OCI-LY7 (cell line): ENCODE measurements around the gene EPAS1. TPM values are rescaled to one million over a fixed set of nuclear protein-coding genes. Genes with fewer than 3 reads are reported as not detected.

Source experiments
- BruUV-seq: library from RNA; stranded (reverse); fragments of 400-500 nt; replicated peaks from 2 replicates; lab custom pipeline; 2021; lab: Mats Ljungman, UMichigan
- CTCF ChIA-PET: fragments of 300-600 bp; sonication (Branson Sonifier 250); formaldehyde crosslinking; loops from one replicate; lab custom pipeline; 2022; ENCODE audit warnings: antibody characterized with exemption; ENCODE audit not compliant: unreplicated experiment; lab: Charles Lee
- POLR2A ChIA-PET: fragments of 300-600 bp; sonication (Branson Sonifier 250); formaldehyde crosslinking; loops from one replicate; lab custom pipeline; 2022; ENCODE audit warnings: antibody characterized with exemption; lab: Charles Lee
- DNase-seq: peaks from one replicate; pipeline ENCODE4 v3.0.0-alpha.2; 2015; ENCODE audit warnings: low spot score
- H2AFZ ChIP-seq: fragments of 200-600 bp; sonication (generic), shearing (Covaris generic); 2 replicates; pipeline ENCODE4 v1.6.1; 2014; ENCODE audit warnings: mild to moderate bottlenecking, antibody characterized with exemption, low read length, moderate library complexity
- H3K27ac ChIP-seq: fragments of 200-600 bp; sonication (generic); 2 replicates; pipeline ENCODE4 v1.5.1; 2014; ENCODE audit warnings: mixed run types, low read depth, mild to moderate bottlenecking, moderate library complexity, low read length, inconsistent platforms; ENCODE audit not compliant: poor library complexity, severe bottlenecking
- H3K36me3 ChIP-seq: fragments of 200-600 bp; sonication (generic); 2 replicates; pipeline ENCODE4 v1.6.1; 2014; ENCODE audit warnings: mild to moderate bottlenecking, antibody characterized with exemption, low read length, moderate library complexity, mixed read lengths; ENCODE audit not compliant: insufficient read depth
- H3K4me1 ChIP-seq: fragments of 200-600 bp; sonication (generic); 2 replicates; pipeline ENCODE4 v1.5.1; 2014; ENCODE audit warnings: mild to moderate bottlenecking, low read length; ENCODE audit not compliant: insufficient read depth, poor library complexity, severe bottlenecking
- H3K4me2 ChIP-seq: fragments of 200-600 bp; sonication (generic); 2 replicates; pipeline ENCODE4 v1.6.1; 2014; ENCODE audit warnings: mild to moderate bottlenecking, low read length
- H3K4me3 ChIP-seq: fragments of 200-600 bp; sonication (generic); 2 replicates; pipeline ENCODE4 v1.5.1; 2014; ENCODE audit warnings: mild to moderate bottlenecking, low read depth, low read length; ENCODE audit not compliant: poor library complexity, severe bottlenecking
- H3K79me2 ChIP-seq: fragments of 200-600 bp; sonication (generic); 2 replicates; pipeline ENCODE4 v1.6.1; 2016; ENCODE audit warnings: low read depth, mild to moderate bottlenecking, low read length, moderate library complexity, mixed read lengths; ENCODE audit not compliant: insufficient read depth
- H3K9me2 ChIP-seq: fragments of 200-600 bp; sonication (generic); 2 replicates; pipeline ENCODE4 v1.6.1; 2016; ENCODE audit warnings: mild to moderate bottlenecking, low read length, mixed read lengths; ENCODE audit not compliant: insufficient read depth
- H3K9me3 ChIP-seq: fragments of 200-600 bp; sonication (generic); 2 replicates; pipeline ENCODE4 v1.6.1; 2014; ENCODE audit warnings: mild to moderate bottlenecking, mixed run types, low read length, mixed read lengths
- H4K20me1 ChIP-seq: fragments of 200-600 bp; sonication (generic); 2 replicates; pipeline ENCODE4 v1.6.1; 2014; ENCODE audit warnings: mild to moderate bottlenecking, antibody characterized with exemption, low read length, moderate library complexity, mixed read lengths; ENCODE audit not compliant: insufficient read depth
- CTCF ChIP-seq: fragments of 200-600 bp; sonication (generic); conservative IDR thresholded peaks from 2 replicates; pipeline ENCODE4 v1.5.1; 2014; ENCODE audit warnings: mild to moderate bottlenecking, antibody characterized with exemption, low read length, moderate library complexity, mixed read lengths
- EZH2phosphoT487 ChIP-seq: fragments of 200-600 bp; sonication (generic); IDR thresholded peaks from 2 replicates; pipeline ENCODE4 v1.6.1; 2018; ENCODE audit warnings: low read depth, borderline replicate concordance, mild to moderate bottlenecking, mixed run types, antibody characterized with exemption, low read length, moderate library complexity, mixed read lengths
- intact Hi-C: fragments of 100-400 bp; cut with micrococcal nuclease; formaldehyde crosslinking; loops from one replicate; pipeline ENCODE4 v1.10.0; 2022; ENCODE audit not compliant: unreplicated experiment
- total RNA-seq, 2 experiments: library from RNA; depleted of rRNA in 1 of 2; stranded (reverse); fragments of >200 nt in 1 of 2; shearing (Covaris generic) in 1 of 2; gene quantifications; 2 replicates each; pipeline ENCODE4 v1.2.3, GENCODE V29; 2014 to 2022

The EPAS1 gene
- total RNA-seq, 2 experiments from 2014 or later: 0.74 TPM; not detected in 1

GRCh38 chr2:46275995-46276394 is 21.2 kb upstream of the EPAS1 start:
- ChIA-PET CTCF (no interaction called here), POLR2A (interaction anchor here (0.6 to 0.7 kb wide), 3 partner anchors 60 to 1483 kb away, joined by 4 read pairs; no protein-coding TSS in a partner anchor)
- Histone ChIP-seq H3K27ac (no peak overlapping the region), H3K79me2 (no peaks in the 10 kb centered on the region), H2AFZ (no peak overlapping the region), H4K20me1 (no peaks in the 10 kb centered on the region), H3K4me1 (no peaks in the 10 kb centered on the region), H3K4me3 (no peak overlapping the region), H3K9me2 (no peaks in the 10 kb centered on the region), H3K4me2 (no peak overlapping the region), H3K9me3 (no peaks in the 10 kb centered on the region), H3K36me3 (no peaks in the 10 kb centered on the region)
- TF ChIP-seq CTCF (no peak), EZH2phosphoT487 (no peak)
- intact Hi-C loops: no loop called here
- no TSS peak for BruUV-seq
- no peak for DNase-seq

DNA sequence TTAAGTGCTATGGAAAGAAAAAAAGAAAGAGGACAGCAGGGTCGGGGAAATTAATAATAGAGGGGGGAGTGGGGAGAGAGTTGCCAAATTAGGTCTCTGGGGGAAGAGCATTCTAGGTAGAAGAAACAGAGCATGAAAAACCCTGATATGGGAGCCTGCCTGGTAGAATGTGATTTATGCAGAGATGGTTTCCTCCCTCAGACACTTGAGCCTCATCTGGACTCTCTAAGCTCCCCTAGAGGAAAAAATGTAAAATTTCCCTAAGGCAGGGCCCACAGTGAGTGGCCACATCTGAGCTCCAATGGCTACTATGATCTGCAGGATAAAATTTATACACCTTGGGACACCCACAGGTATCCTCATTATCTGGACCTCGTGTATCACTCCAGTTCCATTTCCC is 20.6 kb upstream of the EPAS1 start:
- H2AFZ ChIP-seq: no peak overlapping the region
- no peak overlapping the region for H3K4me2 ChIP-seq
- TF ChIP-seq CTCF: no peak
- TF ChIP-seq EZH2phosphoT487: no peak
- H3K36me3 ChIP-seq: no peaks in the 10 kb centered on the region
- ChIA-PET POLR2A (interaction anchor here (0.6 to 0.7 kb wide), 2 partner anchors 59 to 1482 kb away, joined by 4 read pairs; no protein-coding TSS in a partner anchor), CTCF (no interaction called here)
- no peaks in the 10 kb centered on the region for H3K4me1 ChIP-seq
- no TSS peak for BruUV-seq
- no peaks in the 10 kb centered on the region for H3K79me2 ChIP-seq
- no peaks in the 10 kb centered on the region for H3K9me3 ChIP-seq
- no peaks in the 10 kb centered on the region for H3K9me2 ChIP-seq
- no peak overlapping the region for H3K4me3 ChIP-seq
- intact Hi-C loops: no loop called here
- no peak for DNase-seq
- H4K20me1 ChIP-seq: no peaks in the 10 kb centered on the region
- H3K27ac ChIP-seq: no peak overlapping the region

- TF ChIP-seq EZH2phosphoT487 (no peak), CTCF (no peak)
- BruUV-seq: no TSS peak
- CTCF ChIA-PET: no interaction called here
- Histone ChIP-seq H3K4me2 (no peak overlapping the region), H3K4me3 (no peak overlapping the region), H3K9me3 (no peaks in the 10 kb centered on the region), H3K27ac (no peak overlapping the region), H4K20me1 (no peaks in the 10 kb centered on the region), H3K79me2 (no peaks in the 10 kb centered on the region), H3K4me1 (no peaks in the 10 kb centered on the region), H3K36me3 (no peaks in the 10 kb centered on the region), H3K9me2 (no peaks in the 10 kb centered on the region), H2AFZ (no peak overlapping the region)
- intact Hi-C loops: no loop called here
- POLR2A ChIA-PET: no interaction called here
- DNase-seq: no peak
Measured at GRCh38 chr2:46277431-46278190, 19.6 kb upstream of the EPAS1 start.
